HG03025 (cell line): ENCODE results near the gene SLC4A9.

Experiments
- ATAC-seq: cut with Tn5 transposase; IDR thresholded peaks from one replicate; pipeline ENCODE4 v1.9.1; 2021; ENCODE audit warnings: mild to moderate bottlenecking, moderate library complexity; ENCODE audit not compliant: unreplicated experiment, low FRiP score

Gene SLC4A9, protein sequence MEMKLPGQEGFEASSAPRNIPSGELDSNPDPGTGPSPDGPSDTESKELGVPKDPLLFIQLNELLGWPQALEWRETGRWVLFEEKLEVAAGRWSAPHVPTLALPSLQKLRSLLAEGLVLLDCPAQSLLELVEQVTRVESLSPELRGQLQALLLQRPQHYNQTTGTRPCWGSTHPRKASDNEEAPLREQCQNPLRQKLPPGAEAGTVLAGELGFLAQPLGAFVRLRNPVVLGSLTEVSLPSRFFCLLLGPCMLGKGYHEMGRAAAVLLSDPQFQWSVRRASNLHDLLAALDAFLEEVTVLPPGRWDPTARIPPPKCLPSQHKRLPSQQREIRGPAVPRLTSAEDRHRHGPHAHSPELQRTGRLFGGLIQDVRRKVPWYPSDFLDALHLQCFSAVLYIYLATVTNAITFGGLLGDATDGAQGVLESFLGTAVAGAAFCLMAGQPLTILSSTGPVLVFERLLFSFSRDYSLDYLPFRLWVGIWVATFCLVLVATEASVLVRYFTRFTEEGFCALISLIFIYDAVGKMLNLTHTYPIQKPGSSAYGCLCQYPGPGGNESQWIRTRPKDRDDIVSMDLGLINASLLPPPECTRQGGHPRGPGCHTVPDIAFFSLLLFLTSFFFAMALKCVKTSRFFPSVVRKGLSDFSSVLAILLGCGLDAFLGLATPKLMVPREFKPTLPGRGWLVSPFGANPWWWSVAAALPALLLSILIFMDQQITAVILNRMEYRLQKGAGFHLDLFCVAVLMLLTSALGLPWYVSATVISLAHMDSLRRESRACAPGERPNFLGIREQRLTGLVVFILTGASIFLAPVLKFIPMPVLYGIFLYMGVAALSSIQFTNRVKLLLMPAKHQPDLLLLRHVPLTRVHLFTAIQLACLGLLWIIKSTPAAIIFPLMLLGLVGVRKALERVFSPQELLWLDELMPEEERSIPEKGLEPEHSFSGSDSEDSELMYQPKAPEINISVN

DNA sequence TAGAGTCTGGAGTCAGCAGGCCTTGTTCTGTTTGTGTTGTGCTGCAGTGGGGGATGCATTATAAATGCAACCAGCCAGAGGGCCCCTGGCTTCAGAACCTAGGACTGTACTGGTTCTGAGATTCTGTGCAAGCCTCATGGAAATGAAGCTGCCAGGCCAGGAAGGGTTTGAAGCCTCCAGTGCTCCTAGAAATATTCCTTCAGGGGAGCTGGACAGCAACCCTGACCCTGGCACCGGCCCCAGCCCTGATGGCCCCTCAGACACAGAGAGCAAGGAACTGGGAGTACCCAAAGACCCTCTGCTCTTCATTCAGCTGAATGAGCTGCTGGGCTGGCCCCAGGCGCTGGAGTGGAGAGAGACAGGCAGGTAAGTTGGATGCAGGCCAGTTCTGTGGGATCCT is at the start of gene SLC4A9:
SLC4A9 (plus strand) TSS at position 94 of the 400 bp plus-strand sequence; CDS start at position 137, 43 bp downstream.
- no peak for ATAC-seq

- ATAC-seq, result no peak
These were observed 49.6 kb upstream of the SLC4A9 start for GRCh38 chr5:140310434-140310833.

DNA sequence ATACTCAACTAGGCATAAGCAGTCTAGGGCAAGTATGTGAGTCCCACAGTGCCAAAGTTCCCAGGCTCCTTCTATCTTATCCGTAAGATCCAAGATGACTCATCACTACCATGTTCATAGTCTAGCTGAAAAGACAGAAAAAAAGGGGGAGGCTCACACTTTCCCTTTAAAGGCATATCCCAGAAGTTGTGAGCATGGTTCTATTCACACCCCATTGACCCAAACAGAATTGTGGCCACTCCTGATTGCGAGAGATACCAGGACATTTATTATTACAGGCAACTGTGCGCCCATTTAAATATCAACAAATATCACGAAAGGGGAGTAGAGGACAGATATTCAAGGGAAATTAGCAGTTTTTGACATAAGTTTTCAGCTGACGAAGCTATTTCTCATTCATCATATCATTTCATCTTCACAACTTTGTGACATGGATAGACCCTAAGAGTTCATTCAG is 49.0 kb upstream of the SLC4A9 start:
- ATAC-seq, result no peak

GRCh38 chr5:140312067-140312790 is 47.8 kb upstream of the SLC4A9 start:
- ATAC-seq, result no peak

DNA sequence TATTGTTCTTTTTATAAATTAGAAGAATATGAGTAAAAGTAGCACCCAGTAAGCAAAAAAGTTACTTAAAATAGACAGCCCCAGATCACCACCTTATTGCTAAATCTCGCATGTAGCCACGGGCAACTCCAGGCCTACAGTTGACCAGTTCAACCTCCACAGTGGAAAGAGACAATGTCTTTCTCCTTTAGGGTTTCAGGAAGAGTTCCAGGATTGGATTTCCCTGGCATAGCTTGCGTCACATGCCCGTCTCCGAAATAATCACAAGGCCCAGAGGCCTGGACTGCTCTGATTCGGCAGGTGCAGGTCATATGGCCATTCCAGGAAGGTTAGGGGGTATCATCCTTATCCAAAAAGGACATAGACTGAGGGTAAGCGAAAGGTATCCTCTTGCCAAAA is 47.2 kb upstream of the SLC4A9 start:
- ATAC-seq, result no peak

DNA sequence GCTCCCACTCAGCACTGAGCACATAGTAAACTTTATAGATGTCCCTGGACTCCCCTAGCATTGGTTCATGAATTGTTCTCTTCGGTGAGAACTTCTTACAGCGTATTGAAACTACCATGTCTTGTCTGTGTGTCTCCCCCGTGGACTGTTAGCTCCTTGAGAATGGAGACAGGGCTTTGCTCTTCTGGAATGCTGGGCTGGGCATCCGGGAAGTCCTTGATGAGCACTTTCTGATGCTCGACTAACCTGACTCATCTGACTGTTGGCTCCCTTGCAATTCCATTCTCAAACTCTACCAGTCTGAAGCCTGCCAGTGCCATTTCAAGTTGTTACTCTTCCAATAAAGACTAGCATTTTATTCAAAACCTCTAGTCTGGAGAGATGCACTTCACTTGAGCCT is 42.1 kb upstream of the SLC4A9 start:
- ATAC-seq, result no peak

DNA sequence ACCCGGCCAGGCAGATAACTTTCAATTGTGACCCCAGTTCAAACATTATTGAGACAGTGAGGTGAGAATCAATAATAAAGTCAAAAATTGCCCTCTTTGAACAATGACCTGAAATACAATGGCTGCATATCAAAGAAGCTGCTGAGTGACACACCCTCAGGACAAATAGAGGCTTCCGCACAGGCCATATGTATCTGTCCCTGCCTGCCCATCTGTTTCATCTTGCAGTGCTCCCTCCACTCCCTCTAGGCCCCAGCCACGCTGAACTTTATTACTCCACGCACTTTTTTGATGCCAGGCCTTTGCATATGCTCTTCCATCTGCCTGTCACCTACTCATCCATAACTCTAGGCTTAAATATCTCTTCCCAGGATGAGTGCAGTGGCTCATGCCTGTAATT is 41.2 kb upstream of the SLC4A9 start:
- ATAC-seq, result no peak

DNA sequence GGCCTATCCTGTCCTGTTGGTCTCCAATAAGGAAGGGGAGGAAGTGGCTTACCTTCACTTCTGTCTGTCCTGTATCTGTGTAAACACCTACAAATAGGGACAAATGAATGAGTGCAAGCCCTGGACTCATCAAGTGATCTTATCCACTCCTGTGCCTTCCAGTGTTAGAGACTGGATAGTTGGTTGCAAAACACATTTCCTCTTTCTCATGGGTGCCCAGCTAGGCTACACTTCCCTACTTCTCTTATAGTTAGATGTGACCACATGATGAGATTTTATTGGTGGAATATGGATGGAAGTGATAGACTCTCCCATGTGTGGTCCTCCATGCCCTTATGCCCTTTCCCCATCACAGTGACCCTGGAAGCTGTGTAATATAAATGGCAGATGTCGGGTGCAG is 40.2 kb upstream of the SLC4A9 start:
- no peak for ATAC-seq

DNA sequence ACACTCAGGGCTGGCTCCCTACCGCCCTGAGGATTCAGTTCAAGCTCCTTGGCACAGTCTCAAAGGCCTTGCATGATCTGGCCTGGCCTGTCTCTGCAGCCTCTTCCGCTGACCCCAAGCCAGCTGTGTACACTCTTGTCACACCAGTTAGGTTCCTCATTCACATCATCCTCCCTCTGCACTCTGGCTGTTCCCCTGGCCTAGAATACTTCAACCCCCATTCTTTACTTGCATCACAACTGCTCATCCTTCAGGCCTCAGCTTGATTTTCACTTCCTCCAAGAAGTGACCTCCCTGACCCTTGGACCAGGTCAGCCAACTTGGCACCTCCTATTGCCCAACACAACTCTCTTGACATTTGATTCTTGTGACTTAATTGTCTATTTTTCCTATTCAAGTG is 38.2 kb upstream of the SLC4A9 start:
- ATAC-seq, result no peak

- ATAC-seq, result no peak
These were observed 37.0 kb upstream of the SLC4A9 start for GRCh38 chr5:140322751-140323731.

GRCh38 chr5:140324041-140324600 is 35.9 kb upstream of the SLC4A9 start:
- no peak for ATAC-seq

GRCh38 chr5:140324617-140325241 is 35.3 kb upstream of the SLC4A9 start:
- ATAC-seq, result no peak

DNA sequence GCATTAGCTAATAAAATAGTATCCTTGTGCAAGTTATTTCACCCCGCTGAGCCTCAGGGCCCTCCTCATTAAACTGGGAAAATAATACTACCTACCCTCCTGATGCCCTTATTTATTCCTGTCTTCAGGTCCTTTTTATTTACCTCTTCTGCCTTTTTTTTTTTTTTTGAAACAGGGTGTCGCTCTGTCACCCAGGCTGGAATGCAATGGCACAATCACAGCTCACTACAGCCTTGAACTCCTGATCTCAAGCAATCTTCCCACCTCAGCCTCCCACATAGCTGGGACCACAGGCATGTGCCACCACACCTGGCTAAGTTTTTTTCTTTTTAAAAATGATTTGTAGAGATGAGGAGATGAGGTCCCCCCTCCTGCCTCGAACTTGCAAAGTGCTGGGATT is 34.5 kb upstream of the SLC4A9 start:
- ATAC-seq, result no peak

- ATAC-seq, result no peak
These were observed 32.4 kb upstream of the SLC4A9 start for GRCh38 chr5:140327589-140327988.

- no peak for ATAC-seq
These were observed 31.8 kb upstream of the SLC4A9 start for GRCh38 chr5:140328036-140328764.

DNA sequence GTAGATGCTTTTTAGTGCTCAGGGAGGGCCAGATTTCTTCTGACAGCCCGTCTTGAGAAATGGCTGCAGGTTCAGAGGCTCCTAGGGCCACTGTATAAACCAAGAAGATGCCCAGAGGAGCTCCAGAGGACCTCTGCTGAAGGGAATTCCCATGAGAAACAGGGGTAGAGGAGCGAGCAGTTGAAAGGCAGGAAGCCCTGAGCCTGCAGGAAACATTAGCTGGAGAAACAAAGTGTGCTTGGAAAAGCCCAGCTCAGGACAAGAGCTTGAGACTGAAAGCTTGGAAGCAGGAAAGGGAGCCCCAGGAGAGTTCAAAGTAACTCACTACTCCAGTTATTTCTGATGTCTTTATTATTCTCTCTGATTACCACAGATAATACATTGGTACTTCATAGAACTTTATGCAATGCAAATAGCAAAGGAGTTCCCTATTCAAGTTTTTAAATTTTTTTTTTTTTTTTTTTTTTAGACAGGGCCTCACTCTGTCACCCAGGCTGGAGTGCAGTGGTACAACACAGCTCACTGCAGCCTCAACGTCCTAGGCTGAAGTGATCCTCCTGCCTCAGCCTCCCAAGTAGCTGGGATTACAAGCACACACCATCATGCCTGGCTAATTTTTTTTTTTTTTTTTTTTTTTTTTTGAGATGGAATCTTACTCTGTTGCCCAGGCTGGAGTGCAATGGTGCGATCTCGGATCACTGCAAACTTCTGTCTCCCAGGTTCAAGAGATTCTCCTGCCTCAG is 30.1 kb upstream of the SLC4A9 start:
- ATAC-seq, result no peak

GRCh38 chr5:140331638-140332037 is 28.4 kb upstream of the SLC4A9 start:
- no peak for ATAC-seq
